ENCODE results near the gene PCDHGA3. TPM values are rescaled to one million over a fixed set of nuclear protein-coding genes. Genes with fewer than 3 reads are reported as not detected.

Gene PCDHGA3
- polyA plus RNA-seq, 3 donors = not detected

DNA sequence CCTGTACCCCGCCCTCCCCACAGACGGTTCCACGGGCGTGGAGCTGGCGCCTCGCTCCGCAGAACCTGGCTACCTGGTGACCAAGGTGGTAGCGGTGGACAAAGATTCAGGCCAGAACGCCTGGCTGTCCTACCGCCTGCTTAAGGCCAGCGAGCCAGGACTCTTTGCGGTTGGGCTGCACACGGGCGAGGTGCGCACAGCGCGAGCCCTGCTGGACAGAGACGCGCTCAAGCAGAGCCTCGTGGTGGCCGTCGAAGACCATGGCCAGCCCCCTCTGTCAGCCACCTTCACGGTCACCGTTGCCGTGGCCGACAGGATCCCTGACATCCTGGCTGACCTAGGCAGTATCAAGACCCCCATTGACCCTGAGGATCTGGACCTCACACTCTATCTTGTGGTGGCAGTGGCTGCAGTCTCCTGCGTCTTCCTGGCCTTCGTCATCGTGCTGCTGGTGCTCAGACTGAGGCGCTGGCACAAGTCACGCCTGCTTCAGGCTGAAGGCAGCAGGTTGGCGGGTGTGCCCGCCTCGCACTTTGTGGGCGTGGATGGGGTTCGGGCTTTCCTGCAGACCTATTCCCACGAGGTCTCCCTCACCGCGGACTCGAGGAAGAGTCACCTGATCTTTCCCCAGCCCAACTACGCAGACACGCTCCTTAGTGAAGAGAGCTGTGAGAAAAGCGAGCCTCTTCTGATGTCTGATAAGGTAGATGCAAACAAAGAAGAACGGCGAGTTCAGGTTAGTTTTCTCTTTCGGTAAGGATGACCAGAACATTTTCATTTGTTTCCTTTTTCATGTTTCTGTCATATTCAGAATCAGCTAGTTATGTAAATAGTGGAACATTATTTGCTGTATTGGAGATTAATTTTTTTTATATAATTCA lies 22.6 kb downstream of the PCDHGA3 start:
- no peaks in the 10 kb centered on the region for H3K79me2 ChIP-seq (ENCODE audit: insufficient read depth, low read length)
- Mint-ChIP-seq H3K9me3 (peaks cover 41 to 79% (median 70%) of the 10 kb centered on the region in 7 donors), H3K36me3 (peaks cover 11 to 14% of the 10 kb centered on the region in 2 donors), H3K27me3 (ENCODE audit: low read depth in 3 of 3) (peaks cover 70 to 80% (median 78%) of the 10 kb centered on the region in 3 donors), H3K27ac (no peak overlapping the region), H3K4me1 (peaks cover 8% of the 10 kb centered on the region), H3K4me3 (peak overlapping the region in 1 of 2 donors; percentile 71)
- peaks cover 52 to 68% of the 10 kb centered on the region in 2 donors for H3K9me3 ChIP-seq (replicated peaks in 1 of 2; ENCODE audit: control insufficient read depth in 1 of 2, insufficient read depth in 1 of 2, low read length in 2 of 2)
- H2AFZ ChIP-seq (ENCODE audit: insufficient read depth, low read depth, low read length, poor library complexity, severe bottlenecking) = no peak overlapping the region
- no peaks in the 10 kb centered on the region for H4K20me1 ChIP-seq (ENCODE audit: insufficient read depth, low read length)
- H3K4me3 ChIP-seq (replicated peaks in 1 of 3; ENCODE audit: low read depth in 2 of 3, low read length in 3 of 3) = no peak overlapping the region
- H3K36me3 ChIP-seq (replicated peaks in 1 of 2; ENCODE audit: control insufficient read depth in 1 of 2, insufficient read depth in 2 of 2, low read length in 2 of 2) = no peaks in the 10 kb centered on the region
- no peak overlapping the region for H3K9ac ChIP-seq (ENCODE audit: insufficient read depth, low read length, poor library complexity, severe bottlenecking)
- no peaks in the 10 kb centered on the region for H3K4me1 ChIP-seq (ENCODE audit: control insufficient read depth in 1 of 2, insufficient read depth in 2 of 2, low read length in 2 of 2)
- DNase-seq = no peak
- H3K27me3 ChIP-seq (ENCODE audit: control insufficient read depth in 2 of 2, insufficient read depth in 2 of 2, low read length in 2 of 2) = peaks cover 57 to 97% of the 10 kb centered on the region in 2 donors
- H3K4me2 ChIP-seq (replicated peaks; ENCODE audit: extremely low read depth, low read length, poor library complexity, severe bottlenecking) = no peak overlapping the region
- TF ChIP-seq, protein P1, sequence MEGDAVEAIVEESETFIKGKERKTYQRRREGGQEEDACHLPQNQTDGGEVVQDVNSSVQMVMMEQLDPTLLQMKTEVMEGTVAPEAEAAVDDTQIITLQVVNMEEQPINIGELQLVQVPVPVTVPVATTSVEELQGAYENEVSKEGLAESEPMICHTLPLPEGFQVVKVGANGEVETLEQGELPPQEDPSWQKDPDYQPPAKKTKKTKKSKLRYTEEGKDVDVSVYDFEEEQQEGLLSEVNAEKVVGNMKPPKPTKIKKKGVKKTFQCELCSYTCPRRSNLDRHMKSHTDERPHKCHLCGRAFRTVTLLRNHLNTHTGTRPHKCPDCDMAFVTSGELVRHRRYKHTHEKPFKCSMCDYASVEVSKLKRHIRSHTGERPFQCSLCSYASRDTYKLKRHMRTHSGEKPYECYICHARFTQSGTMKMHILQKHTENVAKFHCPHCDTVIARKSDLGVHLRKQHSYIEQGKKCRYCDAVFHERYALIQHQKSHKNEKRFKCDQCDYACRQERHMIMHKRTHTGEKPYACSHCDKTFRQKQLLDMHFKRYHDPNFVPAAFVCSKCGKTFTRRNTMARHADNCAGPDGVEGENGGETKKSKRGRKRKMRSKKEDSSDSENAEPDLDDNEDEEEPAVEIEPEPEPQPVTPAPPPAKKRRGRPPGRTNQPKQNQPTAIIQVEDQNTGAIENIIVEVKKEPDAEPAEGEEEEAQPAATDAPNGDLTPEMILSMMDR (IDR thresholded peaks at IDR 0.05) = no peak
- no peak overlapping the region for H3K27ac ChIP-seq (ENCODE audit: low read depth in 1 of 2, low read length in 2 of 2)
- intact Hi-C loops (cut with micrococcal nuclease) = no loop called here
- 36% methylated on average over 31 of the region's 46 CpGs for WGBS (ENCODE audit: insufficient coverage)

DNA sequence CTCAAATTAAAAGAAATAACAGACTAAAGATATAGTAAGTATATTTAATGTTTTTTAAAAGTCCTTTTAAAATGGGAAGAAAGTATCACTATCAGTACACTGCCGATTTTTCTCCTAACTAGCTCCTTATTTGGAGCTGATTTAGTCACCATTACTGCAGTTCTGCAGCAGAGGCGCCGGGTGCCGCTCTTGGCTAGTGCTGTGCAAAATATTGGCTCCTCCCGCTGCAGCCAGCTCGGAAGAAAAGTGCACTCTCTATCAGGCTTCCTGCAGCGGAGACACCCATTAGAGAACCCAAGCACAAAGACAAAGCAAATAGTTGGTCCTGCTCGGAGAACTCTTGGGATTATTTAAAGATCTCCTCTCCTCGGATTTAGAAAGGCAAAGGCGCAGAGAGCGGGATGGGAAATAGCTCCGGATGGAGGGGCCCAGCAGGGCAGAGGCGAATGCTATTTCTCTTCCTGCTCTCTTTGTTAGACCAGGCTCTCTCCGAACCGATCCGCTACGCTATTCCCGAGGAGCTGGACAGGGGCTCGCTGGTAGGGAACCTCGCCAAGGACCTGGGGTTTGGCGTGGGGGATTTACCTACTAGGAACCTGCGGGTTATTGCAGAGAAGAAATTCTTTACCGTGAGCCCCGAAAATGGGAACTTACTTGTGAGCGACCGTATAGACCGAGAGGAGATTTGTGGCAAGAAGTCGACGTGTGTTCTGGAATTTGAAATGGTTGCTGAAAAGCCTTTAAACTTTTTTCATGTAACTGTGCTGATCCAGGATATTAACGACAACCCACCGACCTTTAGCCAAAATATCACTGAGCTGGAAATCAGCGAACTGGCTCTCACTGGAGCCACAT lies 26.6 kb downstream of the PCDHGA3 start, which contains the start of gene PCDHGB3:
Gene PCDHGB3 (plus strand): TSS at position 249 of the 855 bp plus-strand sequence. CDS start 153 bp downstream, at position 402.
- DNase-seq = no peak
- TF ChIP-seq, protein P1 (IDR thresholded peaks at IDR 0.05) = no peak
- H3K9ac ChIP-seq (ENCODE audit: insufficient read depth, low read length, poor library complexity, severe bottlenecking) = no peak within 1 kb of the TSS
- peaks cover 59 to 66% of the 10 kb centered on the region in 2 donors for H3K9me3 ChIP-seq (replicated peaks in 1 of 2; ENCODE audit: control insufficient read depth in 1 of 2, insufficient read depth in 1 of 2, low read length in 2 of 2)
- peaks cover 44 to 79% (median 68%) of the 10 kb centered on the region in 7 donors for H3K9me3 Mint-ChIP-seq
- H3K79me2 ChIP-seq (ENCODE audit: insufficient read depth, low read length) = no peaks in the 10 kb centered on the region
- 19% methylated on average over 30 of the region's 32 CpGs for WGBS (ENCODE audit: insufficient coverage)
- H2AFZ ChIP-seq (ENCODE audit: insufficient read depth, low read depth, low read length, poor library complexity, severe bottlenecking) = no peak within 1 kb of the TSS
- peaks cover 6 to 12% of the 10 kb centered on the region in 2 donors for H3K36me3 Mint-ChIP-seq
- intact Hi-C loops (cut with micrococcal nuclease) = no loop called here
- H3K4me3 Mint-ChIP-seq = peak within 1 kb of the TSS; percentile 68 to 88
- H3K36me3 ChIP-seq (replicated peaks in 1 of 2; ENCODE audit: control insufficient read depth in 1 of 2, insufficient read depth in 2 of 2, low read length in 2 of 2) = no peaks in the 10 kb centered on the region
- H4K20me1 ChIP-seq (ENCODE audit: insufficient read depth, low read length) = no peaks in the 10 kb centered on the region
- peaks cover 8% of the 10 kb centered on the region for H3K4me1 Mint-ChIP-seq
- no peak within 1 kb of the TSS for H3K27ac ChIP-seq (ENCODE audit: low read depth in 1 of 2, low read length in 2 of 2)
- no peak within 1 kb of the TSS for H3K27ac Mint-ChIP-seq
- peaks cover 60 to 78% (median 75%) of the 10 kb centered on the region in 3 donors for H3K27me3 Mint-ChIP-seq (ENCODE audit: low read depth in 3 of 3)
- peak within 1 kb of the TSS in 2 of 3 experiments; percentile 8 to 53 for H3K4me3 ChIP-seq (replicated peaks in 1 of 3; ENCODE audit: low read depth in 2 of 3, low read length in 3 of 3)
- H3K4me1 ChIP-seq (ENCODE audit: control insufficient read depth in 1 of 2, insufficient read depth in 2 of 2, low read length in 2 of 2) = no peaks in the 10 kb centered on the region
- H3K27me3 ChIP-seq (ENCODE audit: control insufficient read depth in 2 of 2, insufficient read depth in 2 of 2, low read length in 2 of 2) = peaks cover 44 to 100% of the 10 kb centered on the region in 2 donors
- peak within 1 kb of the TSS; percentile 58 for H3K4me2 ChIP-seq (replicated peaks; ENCODE audit: extremely low read depth, low read length, poor library complexity, severe bottlenecking)
